GM19324 (cell line): ENCODE results near the gene ZNRF2.

Source experiments
- ATAC-seq: cut with Tn5 transposase; IDR thresholded peaks from one replicate; pipeline ENCODE4 v1.9.1; 2021; ENCODE audit warnings: mild to moderate bottlenecking, moderate library complexity; ENCODE audit not compliant: unreplicated experiment, low FRiP score

The ZNRF2 gene

DNA sequence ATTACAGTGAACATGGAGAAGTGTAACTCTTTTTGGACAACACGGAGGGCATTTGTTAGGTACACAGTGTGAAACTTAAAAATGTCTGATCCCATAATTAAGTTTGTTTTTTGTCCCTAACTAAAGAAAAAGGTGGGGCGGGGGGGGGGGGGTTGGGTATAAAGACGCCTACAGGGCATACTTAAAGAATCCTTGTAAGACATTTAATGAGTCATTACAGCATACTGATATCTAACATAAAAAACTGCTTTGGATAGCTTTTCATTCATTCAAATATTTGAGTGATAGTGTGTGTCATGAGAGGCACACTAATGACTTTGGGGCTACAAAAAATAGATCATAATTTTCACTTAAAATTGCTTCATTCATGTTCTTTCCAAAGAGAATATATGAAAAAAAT, 31.2 kb downstream of the ZNRF2 start:
- no peak for ATAC-seq

GRCh38 chr7:30320392-30320791, 36.0 kb downstream of the ZNRF2 start:
- ATAC-seq = no peak

- ATAC-seq = no peak
Measured at GRCh38 chr7:30321089-30321881, 36.9 kb downstream of the ZNRF2 start.

DNA sequence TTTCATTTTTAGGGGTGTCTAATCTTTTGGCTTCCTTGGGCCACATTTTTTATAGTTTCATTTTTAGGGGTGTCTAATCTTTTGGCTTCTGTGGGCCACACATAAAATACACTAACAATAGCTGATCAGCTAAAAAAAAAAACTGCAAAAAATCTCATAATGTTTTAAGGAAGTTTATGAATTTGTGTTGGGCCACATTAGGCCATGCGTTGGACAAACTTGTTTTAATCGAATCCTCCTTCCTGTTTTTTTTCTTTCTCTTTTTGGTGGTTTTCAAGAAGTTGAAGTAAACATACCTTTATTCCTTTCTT, 37.4 kb downstream of the ZNRF2 start:
- ATAC-seq = no peak

- ATAC-seq = peak; percentile 79
Measured at GRCh38 chr7:30322271-30323005, 38.0 kb downstream of the ZNRF2 start.

GRCh38 chr7:30323006-30323355, 38.6 kb downstream of the ZNRF2 start:
- ATAC-seq = peak; percentile 43

- ATAC-seq = no peak
Measured at GRCh38 chr7:30327813-30328212, 43.4 kb downstream of the ZNRF2 start.

- ATAC-seq = no peak
Measured at GRCh38 chr7:30328381-30328780, 44.0 kb downstream of the ZNRF2 start.

DNA sequence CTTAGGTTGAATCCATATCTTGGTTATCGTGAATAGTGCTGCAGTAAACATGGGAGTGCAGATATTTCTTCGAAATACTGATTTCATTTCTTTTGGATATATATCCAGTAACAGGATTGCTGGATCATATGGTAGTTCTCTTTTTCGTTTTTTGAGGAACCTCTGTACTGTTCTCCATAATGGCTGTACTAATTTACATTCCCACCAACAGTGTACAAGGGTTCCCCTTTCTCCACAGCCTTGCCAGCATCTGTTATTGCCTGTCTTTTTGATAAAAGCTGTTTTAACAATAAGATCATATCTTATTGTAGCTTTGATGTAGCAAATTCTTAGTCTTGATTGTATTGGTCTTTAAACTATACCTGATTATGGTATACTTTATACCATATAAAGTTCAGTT, 45.3 kb downstream of the ZNRF2 start:
- no peak for ATAC-seq

DNA sequence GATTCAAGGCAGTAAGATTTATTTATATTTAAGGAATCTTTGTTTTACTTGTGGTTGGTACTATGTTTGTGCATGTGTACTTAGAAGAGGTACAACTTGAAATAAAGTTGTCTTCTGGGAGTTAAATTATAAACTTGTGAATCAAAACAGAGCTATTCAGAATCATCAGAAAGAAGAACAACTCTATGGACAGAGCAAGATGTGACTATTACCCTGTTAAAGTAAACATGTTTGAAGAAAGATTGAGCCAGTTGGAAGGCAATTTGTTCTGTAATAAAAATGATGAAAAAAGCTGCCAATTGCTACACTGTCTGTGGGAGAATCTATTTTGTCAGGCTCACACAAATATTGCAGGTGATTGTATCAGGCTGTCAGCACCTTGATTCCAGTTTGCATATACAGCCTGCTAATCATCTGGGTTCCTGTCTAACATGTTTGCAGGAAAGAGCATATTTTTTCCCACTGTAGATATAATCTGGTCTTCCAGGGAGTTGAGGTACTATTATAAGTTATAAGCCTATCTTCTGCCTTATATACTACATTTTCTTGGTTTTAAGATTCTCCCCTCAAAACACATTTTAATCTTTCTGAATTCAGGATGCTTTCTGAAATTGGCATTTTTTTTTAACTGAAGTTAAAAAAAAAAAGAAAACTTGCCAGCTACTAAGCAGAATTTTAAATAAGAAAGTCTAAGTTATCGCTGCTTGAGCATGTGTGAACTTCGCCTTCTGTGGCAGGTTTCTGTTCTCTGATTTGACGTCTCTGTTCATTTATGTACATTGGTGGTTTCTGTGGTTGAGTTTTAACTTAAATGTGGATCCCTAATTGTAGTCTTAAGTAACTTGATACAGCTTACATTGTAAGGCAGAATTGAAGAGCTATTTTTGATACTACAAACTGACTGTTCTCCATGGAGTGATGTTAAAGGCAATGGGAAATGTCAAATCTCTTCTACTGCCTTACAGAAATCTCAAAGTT, 46.0 kb downstream of the ZNRF2 start:
- ATAC-seq = peak; percentile 76

GRCh38 chr7:30331338-30331737, 46.9 kb downstream of the ZNRF2 start:
- ATAC-seq = no peak

DNA sequence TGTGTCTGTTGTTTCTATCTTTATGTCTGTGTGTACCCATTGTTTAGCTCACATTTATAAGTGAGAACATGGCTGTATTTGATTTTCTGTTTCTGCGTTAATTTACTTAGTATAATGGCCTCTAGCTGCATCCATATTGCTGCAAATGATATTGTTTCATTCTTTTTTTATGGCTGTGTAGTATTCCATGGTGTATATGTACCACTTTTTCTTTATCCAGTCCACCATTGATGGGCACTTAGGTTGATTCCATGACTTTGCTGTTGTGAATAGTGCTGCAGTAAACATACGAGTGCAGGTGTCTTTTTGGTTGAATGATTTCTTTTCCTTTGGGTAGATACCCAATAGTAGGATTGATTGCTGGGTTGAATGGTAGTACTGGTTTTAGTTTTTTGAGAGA, 48.2 kb downstream of the ZNRF2 start:
- ATAC-seq = no peak

- ATAC-seq = no peak
Measured at GRCh38 chr7:30335763-30336487, 51.5 kb downstream of the ZNRF2 start.

DNA sequence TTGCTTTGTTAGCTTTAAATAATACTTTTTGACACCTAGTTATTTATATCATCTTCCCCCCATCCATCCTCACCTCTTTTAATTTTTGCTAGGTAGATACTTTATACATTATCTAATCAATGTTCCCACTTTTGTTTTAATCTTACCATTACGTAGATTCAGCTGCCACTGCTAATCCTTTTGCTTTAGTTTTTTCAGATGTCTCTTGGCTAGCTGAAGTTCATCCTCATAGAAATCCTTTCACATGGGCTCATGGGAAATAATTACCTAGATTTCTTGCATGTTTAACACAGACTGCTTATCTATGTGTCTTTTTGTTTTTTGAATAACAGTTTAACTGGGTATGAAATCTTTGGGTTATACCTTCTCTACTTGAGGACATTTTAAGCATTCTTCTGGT, 60.1 kb downstream of the ZNRF2 start:
- ATAC-seq = no peak

GRCh38 chr7:30347226-30348082, 63.1 kb downstream of the ZNRF2 start:
- peak; percentile 26 for ATAC-seq

DNA sequence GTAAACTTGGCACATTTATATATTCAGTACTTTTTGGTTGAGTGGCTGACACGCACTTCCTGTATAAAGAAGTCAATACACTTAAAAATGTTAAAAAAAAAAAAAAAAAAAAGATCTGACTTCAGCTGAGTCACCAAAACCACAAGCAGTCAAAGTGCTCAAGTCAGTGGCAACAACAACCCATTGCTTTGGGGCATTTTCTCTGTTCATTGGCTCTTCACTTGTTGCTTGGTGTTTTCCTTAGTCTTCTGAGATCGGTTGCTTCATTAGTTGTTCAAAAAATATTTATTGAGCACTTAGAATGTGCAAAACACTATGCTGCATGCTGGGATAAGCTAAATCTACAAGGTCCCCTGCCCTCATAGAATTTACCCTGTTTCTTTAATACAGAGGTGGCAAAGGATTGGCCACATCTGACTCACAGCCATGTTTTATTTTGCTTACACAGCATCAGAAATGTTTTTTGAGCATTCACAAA, 63.7 kb downstream of the ZNRF2 start:
- peak; percentile 65 for ATAC-seq

- no peak for ATAC-seq
Measured at GRCh38 chr7:30349170-30349569, 64.8 kb downstream of the ZNRF2 start.

GRCh38 chr7:30349816-30350215, 65.4 kb downstream of the ZNRF2 start:
- no peak for ATAC-seq

DNA sequence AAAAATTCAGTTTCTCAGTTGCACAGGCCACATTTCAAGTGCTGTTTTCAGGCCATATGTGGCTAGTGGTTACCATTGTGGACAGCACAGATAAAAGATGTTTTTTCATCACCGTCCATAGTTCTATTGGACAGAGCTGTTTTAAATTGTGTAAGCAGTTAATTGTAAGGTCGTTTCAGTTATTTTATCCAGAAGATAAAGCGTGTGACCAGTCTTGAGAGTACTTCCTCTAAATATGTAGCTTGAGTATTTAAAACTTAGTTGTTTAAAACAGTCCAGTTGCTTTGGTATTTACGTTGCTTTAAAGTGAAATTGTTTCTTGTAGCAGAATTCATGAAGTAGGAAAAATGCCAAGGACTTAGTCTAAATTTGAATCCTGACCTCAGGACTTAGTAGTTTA, 66.9 kb downstream of the ZNRF2 start:
- no peak for ATAC-seq
